Fibroblast of lung (primary cell): Measurements from ENCODE around the gene TP53RK. TPM values are rescaled to one million over a fixed set of nuclear protein-coding genes. Genes with fewer than 3 reads are reported as not detected.

Experiments used
- DNase-seq, 2 donors: peaks; one replicate each; pipeline versions ENCODE4 v3.0.0 to v3.0.0-alpha.2; 2010; ENCODE audit warnings: low read depth in 2 of 2
- H2AFZ ChIP-seq: 2 replicates; pipeline ENCODE4 v1.5.1; 2012; ENCODE audit warnings: low read length, control low read depth, inconsistent platforms
- H3K27ac ChIP-seq: 2 replicates; pipeline ENCODE4 v1.5.1; 2011; ENCODE audit warnings: low read length, control low read depth; ENCODE audit not compliant: insufficient read depth
- H3K27me3 ChIP-seq: 2 replicates; pipeline ENCODE4 v1.5.1; 2011; ENCODE audit warnings: mild to moderate bottlenecking, low read length; ENCODE audit not compliant: control insufficient read depth, insufficient read depth
- H3K36me3 ChIP-seq: 2 replicates; pipeline ENCODE4 v1.5.1; 2011; ENCODE audit warnings: low read length; ENCODE audit not compliant: control insufficient read depth, insufficient read depth
- H3K4me1 ChIP-seq: 2 replicates; pipeline ENCODE4 v1.5.1; 2011; ENCODE audit warnings: low read length; ENCODE audit not compliant: control insufficient read depth, insufficient read depth; ENCODE audit errors: extremely low read depth
- H3K4me2 ChIP-seq: 2 replicates; pipeline ENCODE4 v1.5.1; 2011; ENCODE audit warnings: low read length, control low read depth; ENCODE audit not compliant: insufficient read depth; ENCODE audit errors: extremely low read depth
- H3K4me3 ChIP-seq, 4 experiments: fragments of 200-600 bp in 1 of 4; sonication (generic) in 1 of 4; replicated peaks in 1 of 4; 2 replicates each; pipeline ENCODE4 v1.5.1; 2011 to 2016; ENCODE audit warnings: low read length in 4 of 4, low read depth in 3 of 4, mild to moderate bottlenecking in 3 of 4, control low read depth in 2 of 4, inconsistent platforms in 1 of 4, mixed read lengths in 1 of 4; ENCODE audit not compliant: insufficient read depth in 1 of 4; ENCODE audit errors: control extremely low read depth in 1 of 4
- H3K79me2 ChIP-seq: 2 replicates; pipeline ENCODE4 v1.5.1; 2012; ENCODE audit warnings: mild to moderate bottlenecking, low read length, inconsistent platforms; ENCODE audit not compliant: control insufficient read depth, insufficient read depth
- H3K9ac ChIP-seq: 2 replicates; pipeline ENCODE4 v1.5.1; 2011; ENCODE audit warnings: mild to moderate bottlenecking, low read length, control low read depth; ENCODE audit not compliant: insufficient read depth
- H3K9me3 ChIP-seq: 2 replicates; pipeline ENCODE4 v1.5.1; 2012; ENCODE audit warnings: low read depth, low read length; ENCODE audit not compliant: control insufficient read depth, insufficient read depth
- H4K20me1 ChIP-seq: 2 replicates; pipeline ENCODE4 v1.5.1; 2011; ENCODE audit warnings: low read length; ENCODE audit not compliant: control insufficient read depth, insufficient read depth; ENCODE audit errors: extremely low read depth
- CTCF ChIP-seq, 2 donors: IDR thresholded peaks in 1 of 2; conservative IDR thresholded peaks in 1 of 2; 1 replicate in 1 of 2; 2 replicates in 1 of 2; pipeline ENCODE4 v1.5.1; 2011 to 2012; ENCODE audit warnings: low read length in 2 of 2, control low read depth in 1 of 2, inconsistent platforms in 1 of 2, low read depth in 1 of 2, mild to moderate bottlenecking in 1 of 2
- EZH2 ChIP-seq: IDR thresholded peaks from 2 replicates; pipeline ENCODE4 v1.5.1; 2012; ENCODE audit warnings: low read length, control low read depth, mild to moderate bottlenecking; ENCODE audit errors: missing control alignments
- polyA minus RNA-seq: library from RNA; depleted of rRNA, polyadenylated mRNA; stranded (reverse); fragments of >200 nt; gene quantifications from 2 replicates; pipeline ENCODE4 v1.2.3, GENCODE V29; 2011; ENCODE audit warnings: low replicate concordance
- polyA plus RNA-seq, 2 donors: library from polyadenylated mRNA; depleted of rRNA in 1 of 2; stranded (reverse) in 1 of 2; unstranded in 1 of 2; fragments of >200 nt; gene quantifications; 2 replicates each; pipeline ENCODE4 v1.2.1, GENCODE V29; 2011 to 2012; ENCODE audit warnings: missing spikeins in 1 of 2
- total RNA-seq: library from RNA; depleted of rRNA; stranded (reverse); fragments of >200 nt; gene quantifications from 2 replicates; pipeline ENCODE4 v1.2.1, GENCODE V29; 2014

TP53RK gene
- total RNA-seq: 19.5 TPM in 2 replicates
- polyA plus RNA-seq: 9.2 and 10.5 TPM in 2 replicates
- 10.0 and 12.9 TPM in 2 replicates for polyA plus RNA-seq (2012)
- 5.9 and 6.4 TPM in 2 replicates for polyA minus RNA-seq

DNA sequence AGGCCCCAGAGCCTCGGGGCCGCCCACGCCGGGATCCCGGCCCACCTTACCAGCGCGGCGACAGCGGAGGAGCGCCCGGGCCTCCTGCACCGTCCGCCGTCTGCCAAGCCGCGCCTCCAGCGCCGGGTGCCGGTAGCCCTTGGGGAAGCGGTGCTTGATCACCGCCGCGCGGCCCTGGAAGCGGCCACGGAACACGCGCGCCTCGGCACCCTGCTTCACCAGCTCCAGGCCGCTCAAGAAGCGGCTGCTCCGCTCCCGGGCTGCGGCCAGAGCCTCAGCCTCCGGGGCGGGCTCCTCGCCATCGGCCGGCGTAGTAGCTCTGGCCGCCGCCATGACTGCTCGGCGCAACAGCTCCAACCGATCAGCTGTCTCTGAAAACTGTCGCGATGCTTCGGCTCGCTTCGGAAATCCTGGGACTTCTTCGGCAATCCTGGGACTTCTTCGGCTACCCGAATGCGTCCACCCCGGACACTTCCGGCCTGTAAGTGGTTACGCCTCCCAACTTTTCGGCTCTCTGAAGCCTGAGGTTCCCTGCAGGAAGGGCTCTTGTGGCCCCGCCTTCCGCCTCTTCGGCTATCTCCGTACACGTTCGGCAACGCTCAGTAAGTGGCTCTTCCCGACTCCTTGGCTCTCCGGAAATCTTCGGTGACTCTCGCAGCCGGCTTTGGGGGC lies at the start of gene TP53RK:
TSS of gene TP53RK (minus strand) at position 363 of the 672 bp plus-strand sequence. CDS start at position 333, 30 bp downstream.
- Histone ChIP-seq H2AFZ (peak within 1 kb of the TSS; percentile 76), H3K9me3 (no peaks in the 10 kb centered on the region), H3K9ac (peak within 1 kb of the TSS; percentile 98), H3K4me1 (no peaks in the 10 kb centered on the region), H3K4me2 (peak within 1 kb of the TSS; percentile 93), H3K79me2 (peaks cover 39% of the 10 kb centered on the region), H3K4me3 (peak within 1 kb of the TSS; percentile 62 to 99 (median 88)), H3K27ac (peak within 1 kb of the TSS; percentile 92), H3K27me3 (no peaks in the 10 kb centered on the region), H4K20me1 (no peaks in the 10 kb centered on the region), H3K36me3 (peaks cover 2% of the 10 kb centered on the region)
- peak in 1 of 2 donors; percentile 10 for TF ChIP-seq CTCF (conservative IDR thresholded peaks at IDR 0.05 in 1 of 2, IDR thresholded peaks at IDR 0.05 in 1 of 2; ENCODE audit: low read depth in 1 of 2, low read length in 2 of 2)
- TF ChIP-seq EZH2: no peak
- peak; percentile 100 for DNase-seq

DNA sequence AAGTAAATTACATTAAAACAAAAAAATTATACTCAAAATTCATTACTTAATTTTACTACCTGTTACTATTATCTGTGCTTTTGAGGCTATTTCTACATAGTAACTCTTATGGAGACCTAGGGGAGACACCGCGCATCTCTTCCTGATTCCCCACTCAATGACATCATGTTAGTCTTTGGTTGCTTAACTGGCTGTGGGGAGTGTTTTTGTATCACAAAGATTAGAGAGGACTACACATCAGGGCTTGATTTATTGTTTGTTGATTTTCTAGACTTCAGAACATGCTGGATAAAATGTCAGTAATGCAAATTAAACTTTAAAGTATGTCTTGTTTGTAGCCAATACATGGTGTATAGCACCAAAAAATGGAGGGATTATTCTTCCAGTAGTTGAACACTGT lies 46.2 kb upstream of the TP53RK start:
- no peak for TF ChIP-seq EZH2
- Histone ChIP-seq H3K27ac (no peak overlapping the region), H3K9me3 (no peaks in the 10 kb centered on the region), H3K4me1 (no peaks in the 10 kb centered on the region), H3K4me3 (no peak overlapping the region), H4K20me1 (no peaks in the 10 kb centered on the region), H3K36me3 (no peaks in the 10 kb centered on the region), H3K4me2 (no peak overlapping the region), H3K9ac (no peak overlapping the region), H3K79me2 (no peaks in the 10 kb centered on the region), H2AFZ (no peak overlapping the region), H3K27me3 (no peaks in the 10 kb centered on the region)
- DNase-seq: no peak

DNA sequence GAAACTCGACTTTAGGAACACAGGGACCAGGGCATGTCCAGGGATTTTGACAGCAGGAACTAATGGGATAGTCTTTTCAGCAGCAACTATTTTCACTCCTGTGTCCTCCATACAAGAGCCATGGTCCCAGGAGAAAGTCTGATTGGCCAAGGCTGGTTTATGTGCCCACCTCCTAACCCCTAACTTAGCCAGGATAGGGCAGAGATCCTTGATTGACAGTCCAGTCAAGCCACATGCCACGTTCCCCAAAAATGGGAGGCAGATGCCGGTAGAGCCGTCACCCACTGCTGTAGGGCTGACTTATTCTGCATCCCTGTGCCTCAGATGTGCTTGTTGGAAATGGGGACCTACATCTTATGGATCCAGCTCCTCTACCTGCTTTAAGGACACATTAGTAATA lies 42.5 kb upstream of the TP53RK start:
- no peaks in the 10 kb centered on the region for H4K20me1 ChIP-seq
- no peaks in the 10 kb centered on the region for H3K9me3 ChIP-seq
- H3K27me3 ChIP-seq: no peaks in the 10 kb centered on the region
- H3K4me3 ChIP-seq: no peak overlapping the region
- no peak overlapping the region for H3K9ac ChIP-seq
- no peak overlapping the region for H2AFZ ChIP-seq
- H3K4me2 ChIP-seq: no peak overlapping the region
- TF ChIP-seq EZH2 (no peak), CTCF (conservative IDR thresholded peaks at IDR 0.05 in 1 of 2, IDR thresholded peaks at IDR 0.05 in 1 of 2; ENCODE audit: low read depth in 1 of 2, low read length in 2 of 2) (no peak)
- H3K79me2 ChIP-seq: no peaks in the 10 kb centered on the region
- no peak overlapping the region for H3K27ac ChIP-seq
- no peak for DNase-seq
- peaks cover 2% of the 10 kb centered on the region for H3K36me3 ChIP-seq
- H3K4me1 ChIP-seq: no peaks in the 10 kb centered on the region
